HepG2 (cell line): ENCODE measurements around the gene DIPK1B. TPM values are rescaled to one million over a fixed set of nuclear protein-coding genes. Genes with fewer than 3 reads are reported as not detected.
A peak's percentile ranks its signal among the peaks of the same experiment; 100 is the strongest.

Experiments
- CENPX ChIP-seq: sonication (generic); formaldehyde crosslinking; IDR thresholded peaks from 2 replicates; pipeline ENCODE4 v1.9.0; 2021; ENCODE audit warnings: mild to moderate bottlenecking, missing genetic modification reagents, moderate library complexity
- CSRNP2 ChIP-seq: sonication (generic); formaldehyde crosslinking; conservative IDR thresholded peaks from 2 replicates; pipeline ENCODE4 v1.8.0; 2022; ENCODE audit warnings: low read depth, missing genetic modification reagents
- FOSL2 ChIP-seq: sonication (generic); formaldehyde crosslinking; IDR thresholded peaks from 2 replicates; pipeline ENCODE4 v1.4.0; 2020; ENCODE audit warnings: missing genetic modification reagents
- HNRNPL ChIP-seq: fragments of 200-400 bp; formaldehyde crosslinking; IDR thresholded peaks from 2 replicates; pipeline ENCODE4 v1.6.1; 2017; ENCODE audit warnings: mild to moderate bottlenecking, low read depth, low read length
- IRF2 ChIP-seq: IDR thresholded peaks from 2 replicates; pipeline ENCODE4 v1.6.1; 2018; ENCODE audit warnings: missing genetic modification reagents, missing compliant biosample characterization
- KAT7 ChIP-seq: IDR thresholded peaks from 2 replicates; pipeline ENCODE4 v1.6.1; 2018; ENCODE audit warnings: borderline replicate concordance, missing compliant biosample characterization
- KLF9 ChIP-seq: IDR thresholded peaks from 2 replicates; pipeline ENCODE4 v1.6.1; 2016; ENCODE audit warnings: low read depth
- KMT2A ChIP-seq: sonication (generic); formaldehyde crosslinking; IDR thresholded peaks from 2 replicates; pipeline ENCODE4 v1.4.0; 2020; ENCODE audit warnings: missing genetic modification reagents
- MATR3 ChIP-seq: sonication (generic); formaldehyde crosslinking; IDR thresholded peaks from 2 replicates; pipeline ENCODE4 v1.4.0; 2020; ENCODE audit warnings: missing genetic modification reagents
- MTA3 ChIP-seq: sonication (generic); formaldehyde crosslinking; IDR thresholded peaks from 2 replicates; pipeline ENCODE4 v1.4.0; 2020; ENCODE audit warnings: missing genetic modification reagents
- MYPOP ChIP-seq: sonication (generic); formaldehyde crosslinking; IDR thresholded peaks from 2 replicates; pipeline ENCODE4 v1.8.1; 2023; ENCODE audit warnings: mild to moderate bottlenecking, moderate library complexity, missing genetic modification reagents
- PHF5A ChIP-seq: IDR thresholded peaks from one replicate; pipeline ENCODE4 v1.6.1; 2018; ENCODE audit warnings: low read depth, missing genetic modification reagents; ENCODE audit not compliant: unreplicated experiment
- RBFOX2 ChIP-seq: fragments of 200-400 bp; formaldehyde crosslinking; IDR thresholded peaks from 2 replicates; pipeline ENCODE4 v1.6.1; 2017; ENCODE audit warnings: low read depth, mild to moderate bottlenecking, low read length
- RNF2 ChIP-seq: fragments of 450-650 bp; conservative IDR thresholded peaks from 2 replicates; pipeline ENCODE4 v1.6.1; 2016; ENCODE audit warnings: low read depth
- SIX4 ChIP-seq: sonication (generic); formaldehyde crosslinking; IDR thresholded peaks from 2 replicates; pipeline ENCODE4 v1.4.0; 2020; ENCODE audit warnings: missing genetic modification reagents
- SPEN ChIP-seq: sonication (generic); formaldehyde crosslinking; IDR thresholded peaks from 2 replicates; pipeline ENCODE4 v1.5.1; 2020; ENCODE audit warnings: low read depth, mild to moderate bottlenecking, missing genetic modification reagents
- SRY ChIP-seq: sonication (generic); formaldehyde crosslinking; IDR thresholded peaks from 2 replicates; pipeline ENCODE4 v1.8.0; 2022; ENCODE audit warnings: mild to moderate bottlenecking, missing genetic modification reagents
- TFDP1 ChIP-seq: IDR thresholded peaks from 2 replicates; pipeline ENCODE4 v1.6.1; 2016; ENCODE audit warnings: missing compliant biosample characterization, missing genetic modification reagents, borderline replicate concordance
- TFDP2 ChIP-seq: sonication (generic); formaldehyde crosslinking; IDR thresholded peaks from 2 replicates; pipeline ENCODE4 v1.4.0; 2020; ENCODE audit warnings: missing genetic modification reagents
- ZBTB39 ChIP-seq: sonication (generic); formaldehyde crosslinking; IDR thresholded peaks from 2 replicates; pipeline ENCODE4 v1.5.0; 2020; ENCODE audit warnings: missing genetic modification reagents
- ZBTB7B ChIP-seq: sonication (generic); formaldehyde crosslinking; IDR thresholded peaks from 2 replicates; pipeline ENCODE4 v1.4.0; 2020; ENCODE audit warnings: missing genetic modification reagents
- ZC3H13 ChIP-seq: sonication (generic); formaldehyde crosslinking; IDR thresholded peaks from 2 replicates; pipeline ENCODE4 v1.8.1; 2023; ENCODE audit warnings: mild to moderate bottlenecking, missing genetic modification reagents, moderate library complexity
- ZNF331 ChIP-seq: sonication (generic); formaldehyde crosslinking; IDR thresholded peaks from 2 replicates; pipeline ENCODE4 v1.4.0; 2020; ENCODE audit warnings: missing genetic modification reagents
- ZNF496 ChIP-seq: sonication (generic); formaldehyde crosslinking; IDR thresholded peaks from 2 replicates; pipeline ENCODE4 v1.8.1; 2023; ENCODE audit warnings: mild to moderate bottlenecking, moderate library complexity, missing genetic modification reagents; ENCODE audit not compliant: insufficient replicate concordance
- ZNF501 ChIP-seq: sonication (generic); formaldehyde crosslinking; IDR thresholded peaks from 2 replicates; pipeline ENCODE4 v1.5.1; 2020; ENCODE audit warnings: mild to moderate bottlenecking, moderate library complexity, missing genetic modification reagents
- ZNF782 ChIP-seq: sonication (generic); formaldehyde crosslinking; IDR thresholded peaks from 2 replicates; pipeline ENCODE4 v1.4.0; 2020; ENCODE audit warnings: missing genetic modification reagents, mild to moderate bottlenecking, borderline replicate concordance
- polyA plus RNA-seq, 8 experiments: library from polyadenylated mRNA; depleted of rRNA in 3 of 8; stranded (reverse) in 7 of 8; unstranded in 1 of 8; fragments of >200 nt; fragmentation: Illumina TruSeq in 4 of 8; extraction: Trizol in 4 of 8; gene quantifications; 2 replicates each; pipeline versions ENCODE4 v1.2.1 to v1.2.3, GENCODE V29; 2011 to 2016; ENCODE audit warnings: low read depth in 4 of 8, missing spikeins in 1 of 8, mixed read lengths in 1 of 8; ENCODE audit not compliant: insufficient read depth in 1 of 8
- total RNA-seq, 5 experiments: library from RNA; depleted of rRNA; stranded (reverse); fragments of >200 nt; fragmentation: Illumina TruSeq; extraction: Trizol; gene quantifications; 2 replicates each; pipeline ENCODE4 v1.2.3, GENCODE V29; 2016; ENCODE audit warnings: low read depth in 1 of 5

Gene DIPK1B
- total and polyA plus RNA-seq, 2 of the 13 experiments (the other 11 are each of a cell fraction or from before 2014, with no cell fraction given) = 0.18 to 3.9 TPM

- TF ChIP-seq IRF2 = peak; percentile 68
- no peak for TF ChIP-seq HNRNPL
- TF ChIP-seq SPEN (CRISPR knock-in tag) = peak; percentile 99
- peak; percentile 94 for TF ChIP-seq RNF2
- no peak for TF ChIP-seq ZNF496 (CRISPR knock-in tag)
- TF ChIP-seq SRY (CRISPR knock-in tag) = peak; percentile 90; the same call in 1 of the 2 replicates
- peak; percentile 79; the same call in 1 of the 2 replicates for TF ChIP-seq MYPOP
- peak; percentile 80 for TF ChIP-seq ZBTB7B
- TF ChIP-seq ZNF331 (CRISPR knock-in tag) = peak; percentile 87
- no peak for TF ChIP-seq KLF9 (CRISPR knock-in tag)
- peak; percentile 89; the same call in 1 of the 2 replicates for TF ChIP-seq CSRNP2 (CRISPR knock-in tag)
- TF ChIP-seq FOSL2 (CRISPR knock-in tag) = peak; percentile 43; the same call in 1 of the 2 replicates
- TF ChIP-seq ZBTB39 = no peak
- TF ChIP-seq PHF5A (CRISPR knock-in tag) = peak; percentile 43
- TF ChIP-seq CENPX (CRISPR knock-in tag) = no peak
- TF ChIP-seq TFDP1 (CRISPR knock-in tag) = peak; percentile 80
- TF ChIP-seq ZNF501 = no peak; the same call in 1 of the 2 replicates
- TF ChIP-seq SIX4 (CRISPR knock-in tag) = peak; percentile 20; the same call in 1 of the 2 replicates
- TF ChIP-seq ZNF782 (CRISPR knock-in tag) = no peak
- TF ChIP-seq KMT2A (CRISPR knock-in tag) = peak; percentile 85
- TF ChIP-seq MATR3 = no peak
- TF ChIP-seq MTA3 = no peak
- TF ChIP-seq TFDP2 (CRISPR knock-in tag) = peak; percentile 81
- peak; percentile 32; the same call in 1 of the 2 replicates for TF ChIP-seq ZC3H13 (CRISPR knock-in tag)
- peak; percentile 91; the same call in 1 of the 2 replicates for TF ChIP-seq KAT7
- TF ChIP-seq RBFOX2 = peak; percentile 99
Observed at GRCh38 chr9:136728080-136728547, 15.7 kb downstream of the DIPK1B start (continued).
